GM12891 (cell line): ENCODE measurements around the gene PTCD1.

Source experiments
- POLR2A ChIP-seq: IDR thresholded peaks from 2 replicates; pipeline ENCODE4 v1.6.1; 2011; ENCODE audit warnings: low read depth, low read length, control low read depth
- POLR2AphosphoS5 ChIP-seq: IDR thresholded peaks from 2 replicates; pipeline ENCODE4 v1.6.1; 2011; ENCODE audit warnings: low read depth, low read length, control low read depth
- POU2F2 ChIP-seq: IDR thresholded peaks from 2 replicates; pipeline ENCODE4 v1.6.1; 2011; ENCODE audit warnings: low read depth, mild to moderate bottlenecking, control low read depth, low read length, moderate library complexity
- SPI1 ChIP-seq: IDR thresholded peaks from 2 replicates; pipeline ENCODE4 v1.6.1; 2011; ENCODE audit warnings: low read depth, low read length, control low read depth
- TAF1 ChIP-seq: IDR thresholded peaks from 2 replicates; pipeline ENCODE4 v1.6.1; 2011; ENCODE audit warnings: low read depth, low read length, control low read depth

GRCh38 chr7:99383203-99383602 lies 55.4 kb downstream of the PTCD1 start:
- TF ChIP-seq POLR2A: no peak
- no peak for TF ChIP-seq POLR2AphosphoS5
- no peak for TF ChIP-seq TAF1
- TF ChIP-seq POU2F2: no peak
- no peak for TF ChIP-seq SPI1
